Caco-2 (cell line): Measurements from ENCODE around the gene PIK3IP1. TPM values are rescaled to one million over a fixed set of nuclear protein-coding genes. Genes with fewer than 3 reads are reported as not detected.

Experiments used
- BruUV-seq: library from RNA; stranded (reverse); fragments of 400-500 nt; replicated peaks from 2 replicates; lab custom pipeline; 2021; lab: Mats Ljungman, UMichigan
- CTCF ChIA-PET: fragments of 300-600 bp; sonication (Branson Sonifier 250); formaldehyde crosslinking; loops from one replicate; lab custom pipeline; 2022; ENCODE audit warnings: antibody characterized with exemption; lab: Charles Lee
- POLR2A ChIA-PET: fragments of 300-600 bp; sonication (Branson Sonifier 250); formaldehyde crosslinking; loops from one replicate; lab custom pipeline; 2022; ENCODE audit warnings: antibody characterized with exemption; lab: Charles Lee
- DNase-seq, 2 experiments: peaks; one replicate each; pipeline versions ENCODE4 v3.0.0 to v3.0.0-alpha.2; 2020 to 2022
- H3K27me3 ChIP-seq: replicated peaks from 2 replicates; pipeline ENCODE4 v1.6.0; 2011; ENCODE audit warnings: low read length; ENCODE audit not compliant: control insufficient read depth, insufficient read depth
- H3K36me3 ChIP-seq: 2 replicates; pipeline ENCODE4 v1.5.1; 2011; ENCODE audit warnings: low read length; ENCODE audit not compliant: control insufficient read depth, insufficient read depth
- H3K4me1 ChIP-seq: fragments of 250-450 bp; sonication (Bioruptor Pico); 2 replicates; pipeline ENCODE4 v1.5.1; 2020; ENCODE audit warnings: mild to moderate bottlenecking
- H3K4me3 ChIP-seq: 2 replicates; pipeline ENCODE4 v1.5.1; 2011; ENCODE audit warnings: low read depth, mild to moderate bottlenecking, control low read depth, low read length
- H3K9me3 ChIP-seq: fragments of 250-450 bp; sonication (Bioruptor Pico); 2 replicates; pipeline ENCODE4 v1.5.1; 2020; ENCODE audit warnings: mild to moderate bottlenecking, moderate library complexity
- H3K27ac Mint-ChIP-seq: one replicate; pipeline ENCODE4 v1.8.0; 2022; ENCODE audit warnings: mixed read lengths; ENCODE audit not compliant: unreplicated experiment
- H3K27me3 Mint-ChIP-seq: one replicate; pipeline ENCODE4 v1.8.0; 2022; ENCODE audit warnings: mixed read lengths; ENCODE audit not compliant: insufficient read depth, unreplicated experiment
- H3K36me3 Mint-ChIP-seq: one replicate; pipeline ENCODE4 v1.8.0; 2022; ENCODE audit warnings: mild to moderate bottlenecking, mixed read lengths; ENCODE audit not compliant: insufficient read depth, unreplicated experiment
- H3K4me1 Mint-ChIP-seq: one replicate; pipeline ENCODE4 v1.8.0; 2022; ENCODE audit warnings: low read depth, mixed read lengths; ENCODE audit not compliant: unreplicated experiment
- H3K4me3 Mint-ChIP-seq: one replicate; pipeline ENCODE4 v1.8.0; 2022; ENCODE audit warnings: mild to moderate bottlenecking, moderate library complexity, mixed read lengths; ENCODE audit not compliant: unreplicated experiment
- H3K9me3 Mint-ChIP-seq: one replicate; pipeline ENCODE4 v1.8.0; 2022; ENCODE audit warnings: mixed read lengths; ENCODE audit not compliant: unreplicated experiment
- intact Hi-C: fragments of 100-400 bp; cut with micrococcal nuclease; formaldehyde crosslinking; loops from one replicate; pipeline ENCODE4 v1.10.0; 2022; ENCODE audit not compliant: unreplicated experiment
- total RNA-seq: library from RNA; stranded (reverse); gene quantifications from 2 replicates; pipeline ENCODE4 v1.2.3, GENCODE V29; 2022
- TF ChIP-seq, protein P1 (sequence below), 2 experiments: fragments of 200-600 bp in 1 of 2; IDR thresholded peaks; 1 replicate in 1 of 2; 2 replicates in 1 of 2; pipeline versions ENCODE4 v1.5.1 to v1.8.0; 2011 to 2022; ENCODE audit warnings: antibody characterized with exemption in 1 of 2, control low read depth in 1 of 2, inconsistent platforms in 1 of 2, low read depth in 1 of 2, low read length in 1 of 2, mild to moderate bottlenecking in 1 of 2, moderate library complexity in 1 of 2; ENCODE audit not compliant: insufficient read depth in 1 of 2, severe bottlenecking in 1 of 2, unreplicated experiment in 1 of 2

The PIK3IP1 gene
- total RNA-seq, 1 experiment from 2014 or later = 0.68 TPM

DNA sequence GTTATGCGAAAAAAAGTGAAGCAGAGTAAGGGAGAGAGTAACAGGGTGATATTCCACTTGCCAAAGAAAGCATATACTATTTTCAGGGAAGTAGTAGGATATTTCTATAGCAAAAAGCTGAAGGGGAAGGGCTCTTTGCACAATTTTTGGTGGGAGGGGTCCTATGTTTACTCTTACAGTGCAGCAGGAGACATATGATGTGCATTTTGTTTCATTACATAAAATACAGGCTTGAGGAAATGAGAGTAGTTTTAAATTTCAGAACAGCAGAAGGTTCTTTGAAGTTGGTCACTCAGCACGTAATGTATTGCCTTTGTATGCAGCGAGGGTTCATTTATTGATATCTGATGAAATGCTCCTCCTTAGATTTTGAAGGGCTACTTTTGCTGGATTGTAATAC, 3.1 kb upstream of the PIK3IP1 start:
- H3K36me3 Mint-ChIP-seq = peaks cover 4% of the 10 kb centered on the region
- no peak overlapping the region for H3K27ac Mint-ChIP-seq
- no peaks in the 10 kb centered on the region for H3K27me3 Mint-ChIP-seq
- Histone ChIP-seq H3K27me3 (no peaks in the 10 kb centered on the region), H3K4me3 (no peak overlapping the region), H3K4me1 (peaks cover 12% of the 10 kb centered on the region; the same call in 1 of the 2 replicates), H3K36me3 (no peaks in the 10 kb centered on the region), H3K9me3 (no peaks in the 10 kb centered on the region)
- POLR2A ChIA-PET = no interaction called here
- CTCF ChIA-PET = no interaction called here
- H3K4me3 Mint-ChIP-seq = no peak overlapping the region
- no peak for DNase-seq
- intact Hi-C loops = no loop called here
- TF ChIP-seq, protein P1, sequence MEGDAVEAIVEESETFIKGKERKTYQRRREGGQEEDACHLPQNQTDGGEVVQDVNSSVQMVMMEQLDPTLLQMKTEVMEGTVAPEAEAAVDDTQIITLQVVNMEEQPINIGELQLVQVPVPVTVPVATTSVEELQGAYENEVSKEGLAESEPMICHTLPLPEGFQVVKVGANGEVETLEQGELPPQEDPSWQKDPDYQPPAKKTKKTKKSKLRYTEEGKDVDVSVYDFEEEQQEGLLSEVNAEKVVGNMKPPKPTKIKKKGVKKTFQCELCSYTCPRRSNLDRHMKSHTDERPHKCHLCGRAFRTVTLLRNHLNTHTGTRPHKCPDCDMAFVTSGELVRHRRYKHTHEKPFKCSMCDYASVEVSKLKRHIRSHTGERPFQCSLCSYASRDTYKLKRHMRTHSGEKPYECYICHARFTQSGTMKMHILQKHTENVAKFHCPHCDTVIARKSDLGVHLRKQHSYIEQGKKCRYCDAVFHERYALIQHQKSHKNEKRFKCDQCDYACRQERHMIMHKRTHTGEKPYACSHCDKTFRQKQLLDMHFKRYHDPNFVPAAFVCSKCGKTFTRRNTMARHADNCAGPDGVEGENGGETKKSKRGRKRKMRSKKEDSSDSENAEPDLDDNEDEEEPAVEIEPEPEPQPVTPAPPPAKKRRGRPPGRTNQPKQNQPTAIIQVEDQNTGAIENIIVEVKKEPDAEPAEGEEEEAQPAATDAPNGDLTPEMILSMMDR (IDR thresholded peaks at IDR 0.05; ENCODE audit: insufficient read depth in 1 of 2, low read depth in 1 of 2, low read length in 1 of 2, severe bottlenecking in 1 of 2, unreplicated experiment in 1 of 2) = no peak
- peaks cover 21% of the 10 kb centered on the region for H3K4me1 Mint-ChIP-seq
- no TSS peak for BruUV-seq
- H3K9me3 Mint-ChIP-seq = no peaks in the 10 kb centered on the region

DNA sequence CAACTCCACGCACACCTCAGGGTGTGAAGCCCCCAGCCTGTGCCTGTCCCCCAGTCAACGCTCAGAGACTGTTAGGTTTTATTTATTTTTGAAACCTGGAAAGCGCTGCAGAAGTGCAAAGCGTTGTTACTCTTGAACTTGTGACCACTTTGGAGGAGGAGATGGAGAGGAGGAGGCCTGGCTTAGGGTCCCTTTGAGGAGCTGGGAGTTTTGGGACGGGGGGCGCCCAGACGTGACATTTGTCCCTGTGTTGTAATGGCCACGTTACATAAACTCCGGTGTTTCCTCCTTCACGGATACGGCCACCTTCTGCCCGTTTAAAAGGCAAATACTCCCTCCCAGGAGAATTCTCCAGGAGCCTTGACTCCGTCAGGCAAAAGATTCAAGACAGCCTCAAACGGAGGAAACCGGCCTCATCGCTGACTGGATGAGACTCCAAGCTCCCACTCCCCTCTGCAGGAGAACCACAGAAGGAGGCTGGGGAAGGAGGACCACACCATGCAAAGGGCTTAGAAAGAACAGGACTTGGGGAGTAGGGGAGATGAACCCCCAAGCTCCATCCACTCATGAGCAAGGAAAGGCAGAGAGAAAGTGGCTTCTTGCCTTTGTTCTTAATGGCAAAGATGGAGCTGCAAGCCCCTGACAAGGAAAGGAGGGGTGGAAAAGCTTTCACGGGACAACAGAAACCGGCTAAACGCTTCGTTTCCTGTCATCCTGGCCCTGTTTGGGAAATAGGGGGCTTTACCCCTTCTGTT, 630 bp downstream of the PIK3IP1 start:
- intact Hi-C loops = loop anchor here (1.0 to 5.0 kb wide), 3 partner anchors 22 to 79 kb away; partner anchors contain the start of gene LIMK2
- BruUV-seq = TSS peak; percentile 50
- CTCF ChIA-PET = interaction anchor here (1.0 to 2.1 kb wide), 12 partner anchors 11 to 624 kb away, joined by 3 to 20 read pairs (median 5); partner anchors contain the start of genes DUSP18, MORC2 and TUG1

More for the DNA sequence above, 630 bp downstream of the PIK3IP1 start:
- no peaks in the 10 kb centered on the region for H3K9me3 Mint-ChIP-seq
- H3K4me3 Mint-ChIP-seq = peak overlapping the region; percentile 90
- H3K27ac Mint-ChIP-seq = no peak overlapping the region
- DNase-seq = no peak
- TF ChIP-seq, protein P1 (IDR thresholded peaks at IDR 0.05; ENCODE audit: insufficient read depth in 1 of 2, low read depth in 1 of 2, low read length in 1 of 2, severe bottlenecking in 1 of 2, unreplicated experiment in 1 of 2) = no peak
- peaks cover 14% of the 10 kb centered on the region for H3K4me1 Mint-ChIP-seq
- Histone ChIP-seq H3K4me1 (peaks cover 17% of the 10 kb centered on the region; the same call in 1 of the 2 replicates), H3K9me3 (no peaks in the 10 kb centered on the region), H3K27me3 (no peaks in the 10 kb centered on the region), H3K36me3 (no peaks in the 10 kb centered on the region), H3K4me3 (peak overlapping the region; percentile 66)
- H3K36me3 Mint-ChIP-seq = peaks cover 5% of the 10 kb centered on the region
- POLR2A ChIA-PET = interaction anchor here (1.4 kb wide), 1 partner anchor 55 kb away, joined by 4 read pairs; the partner anchor contains the start of gene PATZ1
- no peaks in the 10 kb centered on the region for H3K27me3 Mint-ChIP-seq
